SK-N-SH (cell line): ENCODE measurements around the gene PDE6G. TPM values are rescaled to one million over a fixed set of nuclear protein-coding genes. Genes with fewer than 3 reads are reported as not detected.

Experiments used
- CTCF ChIA-PET: fragments of 300-600, 350-600 bp; formaldehyde crosslinking; extraction: SDS; loops from one replicate; lab custom pipeline; 2021; lab: Yijun Ruan, JAX
- POLR2A ChIA-PET: fragments of 350-600 bp; sonication (Branson Sonifier 250); formaldehyde crosslinking; extraction: SDS; loops from one replicate; lab custom pipeline; 2020; ENCODE audit warnings: antibody characterized with exemption, inconsistent platforms; lab: Yijun Ruan, JAX
- DNase-seq: peaks from one replicate; pipeline ENCODE4 v3.0.0; 2012
- H2AFZ ChIP-seq: fragments of 200-600 bp; sonication (generic); 2 replicates; pipeline ENCODE4 v1.8.1; 2016; ENCODE audit warnings: antibody characterized with exemption, mild to moderate bottlenecking, low read depth
- H3F3A ChIP-seq: fragments of 200-600 bp; sonication (generic); replicated peaks from 2 replicates; pipeline ENCODE3; 2016; ENCODE audit warnings: antibody characterized with exemption, mild to moderate bottlenecking; ENCODE audit not compliant: insufficient read depth
- H3K27ac ChIP-seq, 2 experiments: fragments of 200-500 bp in 1 of 2; fragments of 200-600 bp in 1 of 2; sonication (Bioruptor generic) in 1 of 2; sonication (generic), shearing (Covaris generic) in 1 of 2; 2 replicates each; pipeline versions ENCODE4 v1.5.1 to v1.6.1; 2014 to 2016; ENCODE audit warnings: low read depth in 2 of 2, inconsistent platforms in 1 of 2, low read length in 1 of 2, mild to moderate bottlenecking in 1 of 2, mixed read lengths in 1 of 2
- H3K27me3 ChIP-seq: fragments of 200-600 bp; sonication (generic), shearing (Covaris generic); 2 replicates; pipeline ENCODE4 v1.6.1; 2016; ENCODE audit warnings: mixed run types; ENCODE audit not compliant: insufficient read depth
- H3K36me3 ChIP-seq, 2 experiments: fragments of 200-500 bp in 1 of 2; fragments of 200-600 bp in 1 of 2; sonication (Bioruptor generic) in 1 of 2; sonication (generic) in 1 of 2; replicated peaks in 1 of 2; 2 replicates each; pipeline versions ENCODE3 to v1.5.1; 2014 to 2016; ENCODE audit warnings: low read length in 1 of 2, mild to moderate bottlenecking in 1 of 2; ENCODE audit not compliant: insufficient read depth in 2 of 2, control insufficient read depth in 1 of 2
- H3K4me1 ChIP-seq, 2 experiments: fragments of 200-500 bp in 1 of 2; fragments of 200-600 bp in 1 of 2; sonication (Bioruptor generic) in 1 of 2; sonication (generic), shearing (Covaris generic) in 1 of 2; 2 replicates each; pipeline versions ENCODE4 v1.5.1 to v1.6.1; 2014 to 2016; ENCODE audit warnings: low read depth in 1 of 2, low read length in 1 of 2, mixed run types in 1 of 2; ENCODE audit not compliant: insufficient read depth in 2 of 2, control insufficient read depth in 1 of 2
- H3K4me2 ChIP-seq: fragments of 200-600 bp; sonication (generic), shearing (Covaris generic); 2 replicates; pipeline ENCODE4 v1.6.1; 2017; ENCODE audit warnings: mixed run types
- H3K4me3 ChIP-seq, 2 experiments: fragments of 200-500 bp in 1 of 2; fragments of 200-600 bp in 1 of 2; sonication (Bioruptor generic) in 1 of 2; sonication (generic), shearing (Covaris generic) in 1 of 2; 2 replicates each; pipeline versions ENCODE4 v1.5.1 to v1.8.1; 2014 to 2016; ENCODE audit warnings: low read depth in 2 of 2, inconsistent platforms in 1 of 2, low read length in 1 of 2, mild to moderate bottlenecking in 1 of 2, mixed read lengths in 1 of 2, moderate library complexity in 1 of 2
- H3K79me2 ChIP-seq: fragments of 200-600 bp; sonication (generic); 2 replicates; pipeline ENCODE4 v1.8.1; 2017; ENCODE audit warnings: mild to moderate bottlenecking; ENCODE audit not compliant: insufficient read depth
- H3K9ac ChIP-seq: fragments of 200-600 bp; sonication (generic); 2 replicates; pipeline ENCODE4 v1.6.1; 2017; ENCODE audit warnings: mixed run types
- H3K9me2 ChIP-seq: fragments of 200-600 bp; sonication (generic); 2 replicates; pipeline ENCODE4 v1.6.1; 2017; ENCODE audit warnings: mixed run types
- H3K9me3 ChIP-seq: fragments of 200-600 bp; sonication (generic); 2 replicates; pipeline ENCODE4 v1.6.1; 2017; ENCODE audit warnings: mixed run types, mild to moderate bottlenecking, moderate library complexity
- H4K20me1 ChIP-seq: fragments of 200-600 bp; sonication (generic); 2 replicates; pipeline ENCODE4 v1.6.1; 2017; ENCODE audit warnings: mild to moderate bottlenecking, mixed run types; ENCODE audit not compliant: insufficient read depth
- CHD2 ChIP-seq: fragments of 150-350 bp; IDR thresholded peaks from 2 replicates; pipeline ENCODE4 v1.6.1; 2018; ENCODE audit warnings: low read length; ENCODE audit not compliant: partially characterized antibody
- ELF1 ChIP-seq: IDR thresholded peaks from 2 replicates; pipeline ENCODE4 v1.4.0; 2012
- EP300 ChIP-seq, 2 experiments: IDR thresholded peaks; 2 replicates each; pipeline versions ENCODE4 v1.4.0 to v1.6.1; 2012; ENCODE audit warnings: borderline replicate concordance in 1 of 2, low read depth in 1 of 2, low read length in 1 of 2
- EZH2phosphoT487 ChIP-seq: fragments of 200-600 bp; sonication (generic); IDR thresholded peaks from 2 replicates; pipeline ENCODE4 v1.6.1; 2017; ENCODE audit warnings: low read depth, mixed run types, mild to moderate bottlenecking, antibody characterized with exemption, moderate library complexity, borderline replicate concordance
- GABPA ChIP-seq: IDR thresholded peaks from 2 replicates; pipeline ENCODE4 v1.4.0; 2012; ENCODE audit warnings: low read depth, mild to moderate bottlenecking
- JUND ChIP-seq: IDR thresholded peaks from 2 replicates; pipeline ENCODE4 v1.4.0; 2012
- NRF1 ChIP-seq: IDR thresholded peaks from 2 replicates; pipeline ENCODE4 v1.6.1; 2012; ENCODE audit warnings: low read depth, mild to moderate bottlenecking, low read length
- POLR2AphosphoS5 ChIP-seq: IDR thresholded peaks from 2 replicates; pipeline ENCODE4 v1.6.1; 2012; ENCODE audit warnings: low read depth, low read length
- SIN3A ChIP-seq: IDR thresholded peaks from 2 replicates; pipeline ENCODE4 v1.6.1; 2012; ENCODE audit warnings: low read depth, mild to moderate bottlenecking, low read length, moderate library complexity, borderline replicate concordance
- SMC3 ChIP-seq: IDR thresholded peaks from 2 replicates; pipeline ENCODE4 v1.6.1; 2012; ENCODE audit warnings: low read depth, low read length, improper control_type of control experiment
- TAF1 ChIP-seq: IDR thresholded peaks from 2 replicates; pipeline ENCODE4 v1.6.1; 2012; ENCODE audit warnings: low read depth, mild to moderate bottlenecking, low read length, moderate library complexity, borderline replicate concordance
- TCF12 ChIP-seq: IDR thresholded peaks from 2 replicates; pipeline ENCODE4 v1.4.0; 2012
- USF2 ChIP-seq: fragments of 150-350 bp; IDR thresholded peaks from 2 replicates; pipeline ENCODE4 v1.6.1; 2017; ENCODE audit warnings: antibody characterized with exemption, low read length, low read depth, borderline replicate concordance
- YY1 ChIP-seq: IDR thresholded peaks from 2 replicates; pipeline ENCODE4 v1.4.0; 2012; ENCODE audit warnings: low read depth, mild to moderate bottlenecking
- ZBTB33 ChIP-seq: IDR thresholded peaks from 2 replicates; pipeline ENCODE4 v1.4.0; 2012; ENCODE audit warnings: low read depth, borderline replicate concordance
- WGBS: methylation state at CpG from one replicate; pipeline ENCODE4 v1.1.6; 2017; ENCODE audit warnings: low lambda C conversion rate; 5-methylcytosine and 5-hydroxymethylcytosine counted together
- polyA plus RNA-seq, 3 experiments: library from polyadenylated mRNA; depleted of rRNA; stranded (reverse); fragments of >200 nt; gene quantifications; 2 replicates each; pipeline ENCODE4 v1.2.3, GENCODE V29; 2012
- TF ChIP-seq, protein P1 (sequence below): IDR thresholded peaks from 2 replicates; pipeline ENCODE4; 2012
- TF ChIP-seq, protein P2 (sequence below): fragments of 200-600 bp; sonication (generic); IDR thresholded peaks from 2 replicates; pipeline ENCODE4 v1.6.1; 2017; ENCODE audit warnings: antibody characterized with exemption, mild to moderate bottlenecking, moderate library complexity
- TF ChIP-seq, protein P3 (sequence below): fragments of 150-350 bp; IDR thresholded peaks from 2 replicates; pipeline ENCODE4 v1.6.1; 2016; ENCODE audit warnings: mild to moderate bottlenecking, low read depth, low read length
- TF ChIP-seq, protein P4 (sequence below): IDR thresholded peaks from 2 replicates; pipeline ENCODE4 v1.4.0; 2012; ENCODE audit warnings: low read depth

The PDE6G gene
- polyA plus RNA-seq, 1 of the 3 experiments (the other 2 are of a cell fraction), result 5.0 TPM

- Histone ChIP-seq H3K27ac (no peak overlapping the region), H3K27me3 (no peaks in the 10 kb centered on the region), H3K79me2 (peaks cover 94% of the 10 kb centered on the region), H3K4me1 (peaks cover under 1 to 1% of the 10 kb centered on the region in 2 experiments; a peak in 1 of 4 replicates), H3F3A (peaks cover 18% of the 10 kb centered on the region), H3K9me3 (no peaks in the 10 kb centered on the region), H4K20me1 (peaks cover 73% of the 10 kb centered on the region), H3K4me2 (no peak overlapping the region), H2AFZ (no peak overlapping the region), H3K4me3 (no peak overlapping the region), H3K36me3 (peaks cover 55 to 98% of the 10 kb centered on the region in 2 experiments), H3K9me2 (no peaks in the 10 kb centered on the region), H3K9ac (no peak overlapping the region)
- TF ChIP-seq YY1 (no peak), ZBTB33 (no peak), EP300 (IDR thresholded peaks at IDR 0.05; ENCODE audit: borderline replicate concordance in 1 of 2, low read depth in 1 of 2, low read length in 1 of 2) (no peak), GABPA (no peak), EZH2phosphoT487 (no peak), SMC3 (no peak)
- TF ChIP-seq, protein P1, sequence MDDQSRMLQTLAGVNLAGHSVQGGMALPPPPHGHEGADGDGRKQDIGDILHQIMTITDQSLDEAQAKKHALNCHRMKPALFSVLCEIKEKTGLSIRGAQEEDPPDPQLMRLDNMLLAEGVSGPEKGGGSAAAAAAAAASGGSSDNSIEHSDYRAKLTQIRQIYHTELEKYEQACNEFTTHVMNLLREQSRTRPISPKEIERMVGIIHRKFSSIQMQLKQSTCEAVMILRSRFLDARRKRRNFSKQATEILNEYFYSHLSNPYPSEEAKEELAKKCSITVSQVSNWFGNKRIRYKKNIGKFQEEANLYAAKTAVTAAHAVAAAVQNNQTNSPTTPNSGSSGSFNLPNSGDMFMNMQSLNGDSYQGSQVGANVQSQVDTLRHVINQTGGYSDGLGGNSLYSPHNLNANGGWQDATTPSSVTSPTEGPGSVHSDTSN, result no peak
- DNase-seq, result no peak
- ChIA-PET CTCF (interaction anchor here (0.6 to 1.0 kb wide), 3 partner anchors 12 to 498 kb away, joined by 3 read pairs; no protein-coding TSS in a partner anchor), POLR2A (interaction anchor here (1.5 kb wide), 1 partner anchor 11 kb away, joined by 3 read pairs; no protein-coding TSS in a partner anchor)
- 94% methylated on average over 15 of the region's 17 CpGs for WGBS
Observed at GRCh38 chr17:81690549-81690948, 34.2 kb upstream of the PDE6G start.

GRCh38 chr17:81690066-81690465 lies 33.7 kb upstream of the PDE6G start:
- Histone ChIP-seq H3K4me1 (peaks cover 5 to 6% of the 10 kb centered on the region in 2 experiments; a peak in 1 of 4 replicates), H3K9me3 (no peaks in the 10 kb centered on the region), H3K9ac (no peak overlapping the region), H3K4me3 (no peak overlapping the region), H3K4me2 (no peak overlapping the region), H4K20me1 (peaks cover 76% of the 10 kb centered on the region), H3K36me3 (peaks cover 59 to 97% of the 10 kb centered on the region in 2 experiments), H3K9me2 (no peaks in the 10 kb centered on the region)
- DNase-seq, result no peak
- POLR2A ChIA-PET, result interaction anchor here (1.5 kb wide), 1 partner anchor 11 kb away, joined by 3 read pairs; no protein-coding TSS in a partner anchor
- CTCF ChIA-PET, result interaction anchor here (1.0 to 1.1 kb wide), 3 partner anchors 12 to 14 kb away, joined by 3 read pairs; no protein-coding TSS in a partner anchor
- TF ChIP-seq, protein P2, sequence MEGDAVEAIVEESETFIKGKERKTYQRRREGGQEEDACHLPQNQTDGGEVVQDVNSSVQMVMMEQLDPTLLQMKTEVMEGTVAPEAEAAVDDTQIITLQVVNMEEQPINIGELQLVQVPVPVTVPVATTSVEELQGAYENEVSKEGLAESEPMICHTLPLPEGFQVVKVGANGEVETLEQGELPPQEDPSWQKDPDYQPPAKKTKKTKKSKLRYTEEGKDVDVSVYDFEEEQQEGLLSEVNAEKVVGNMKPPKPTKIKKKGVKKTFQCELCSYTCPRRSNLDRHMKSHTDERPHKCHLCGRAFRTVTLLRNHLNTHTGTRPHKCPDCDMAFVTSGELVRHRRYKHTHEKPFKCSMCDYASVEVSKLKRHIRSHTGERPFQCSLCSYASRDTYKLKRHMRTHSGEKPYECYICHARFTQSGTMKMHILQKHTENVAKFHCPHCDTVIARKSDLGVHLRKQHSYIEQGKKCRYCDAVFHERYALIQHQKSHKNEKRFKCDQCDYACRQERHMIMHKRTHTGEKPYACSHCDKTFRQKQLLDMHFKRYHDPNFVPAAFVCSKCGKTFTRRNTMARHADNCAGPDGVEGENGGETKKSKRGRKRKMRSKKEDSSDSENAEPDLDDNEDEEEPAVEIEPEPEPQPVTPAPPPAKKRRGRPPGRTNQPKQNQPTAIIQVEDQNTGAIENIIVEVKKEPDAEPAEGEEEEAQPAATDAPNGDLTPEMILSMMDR, result no peak
- no peak for TF ChIP-seq JUND
- no peak for TF ChIP-seq TAF1
- TF ChIP-seq CHD2, result no peak
- TF ChIP-seq, protein P3, sequence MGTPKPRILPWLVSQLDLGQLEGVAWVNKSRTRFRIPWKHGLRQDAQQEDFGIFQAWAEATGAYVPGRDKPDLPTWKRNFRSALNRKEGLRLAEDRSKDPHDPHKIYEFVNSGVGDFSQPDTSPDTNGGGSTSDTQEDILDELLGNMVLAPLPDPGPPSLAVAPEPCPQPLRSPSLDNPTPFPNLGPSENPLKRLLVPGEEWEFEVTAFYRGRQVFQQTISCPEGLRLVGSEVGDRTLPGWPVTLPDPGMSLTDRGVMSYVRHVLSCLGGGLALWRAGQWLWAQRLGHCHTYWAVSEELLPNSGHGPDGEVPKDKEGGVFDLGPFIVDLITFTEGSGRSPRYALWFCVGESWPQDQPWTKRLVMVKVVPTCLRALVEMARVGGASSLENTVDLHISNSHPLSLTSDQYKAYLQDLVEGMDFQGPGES, result no peak
- TF ChIP-seq, protein P1, result no peak
- no peak for TF ChIP-seq TCF12
- TF ChIP-seq NRF1, result no peak
- no peak for TF ChIP-seq ELF1
- TF ChIP-seq POLR2AphosphoS5, result no peak
- TF ChIP-seq SIN3A, result no peak
- no peak for TF ChIP-seq USF2
- TF ChIP-seq, protein P4, sequence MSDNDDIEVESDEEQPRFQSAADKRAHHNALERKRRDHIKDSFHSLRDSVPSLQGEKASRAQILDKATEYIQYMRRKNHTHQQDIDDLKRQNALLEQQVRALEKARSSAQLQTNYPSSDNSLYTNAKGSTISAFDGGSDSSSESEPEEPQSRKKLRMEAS, result no peak
- TF ChIP-seq, all 33 proteins: peak for 0
- peaks cover 18% of the 10 kb centered on the region for H3F3A ChIP-seq
- no peaks in the 10 kb centered on the region for H3K27me3 ChIP-seq
- H3K79me2 ChIP-seq, result peaks cover 94% of the 10 kb centered on the region
- H2AFZ ChIP-seq, result no peak overlapping the region
- no peak overlapping the region for H3K27ac ChIP-seq
- 95% methylated on average over 18 of the region's 18 CpGs for WGBS
